Measurements from ENCODE around the gene C2CD5. TPM values are rescaled to one million over a fixed set of nuclear protein-coding genes. Genes with fewer than 3 reads are reported as not detected.
"Not testable (repeated sequence)": the region's sequence is repeated elsewhere in the genome, so short reads cannot be mapped to it uniquely, and the experiment has no call there.

Gene C2CD5
- total RNA-seq, 1 experiment from 2014 or later = 15.9 TPM

- intact Hi-C loops (cut with micrococcal nuclease; ENCODE audit: unreplicated experiment) = no loop called here
- DNase-seq (ENCODE audit: low read depth, low spot score) = no peak
- H3K4me1 ChIP-seq (ENCODE audit: control insufficient read depth, insufficient read depth, low read length) = no peaks in the 10 kb centered on the region
- ATAC-seq = no peak
- CTCF ChIA-PET = no interaction called here
- H3K27ac ChIP-seq (ENCODE audit: low read length) = no peak overlapping the region
- no peak overlapping the region for H3K4me3 ChIP-seq (ENCODE audit: low read depth in 2 of 2, low read length in 2 of 2)
- no peaks in the 10 kb centered on the region for H3K27me3 ChIP-seq (ENCODE audit: control insufficient read depth, insufficient read depth, low read length)
- H3K9me3 ChIP-seq (ENCODE audit: control insufficient read depth, insufficient read depth, low read depth, low read length) = no peaks in the 10 kb centered on the region
- no TSS peak for BruUV-seq (replicated peaks)
- H3K36me3 ChIP-seq (ENCODE audit: control insufficient read depth, insufficient read depth, low read length) = no peaks in the 10 kb centered on the region
- in situ Hi-C loops (cut with HindIII; ENCODE audit: low pct_unique_long_range_greater_than_20kb, low sequenced_read_pairs) = no loop called here
- POLR2A ChIA-PET = no interaction called here
- TF ChIP-seq SIN3A (IDR thresholded peaks at IDR 0.05; ENCODE audit: borderline replicate concordance, insufficient read depth, low read depth, low read length) (no peak), POLR2AphosphoS5 (IDR thresholded peaks at IDR 0.05; ENCODE audit: low read depth, low read length) (no peak), REST (IDR thresholded peaks at IDR 0.05; ENCODE audit: insufficient read depth in 1 of 2, low read depth in 2 of 2, low read length in 1 of 2) (no peak), TCF7L2 (IDR thresholded peaks at IDR 0.05; ENCODE audit: low read depth, low read length) (no peak)
- TF ChIP-seq, protein P1, sequence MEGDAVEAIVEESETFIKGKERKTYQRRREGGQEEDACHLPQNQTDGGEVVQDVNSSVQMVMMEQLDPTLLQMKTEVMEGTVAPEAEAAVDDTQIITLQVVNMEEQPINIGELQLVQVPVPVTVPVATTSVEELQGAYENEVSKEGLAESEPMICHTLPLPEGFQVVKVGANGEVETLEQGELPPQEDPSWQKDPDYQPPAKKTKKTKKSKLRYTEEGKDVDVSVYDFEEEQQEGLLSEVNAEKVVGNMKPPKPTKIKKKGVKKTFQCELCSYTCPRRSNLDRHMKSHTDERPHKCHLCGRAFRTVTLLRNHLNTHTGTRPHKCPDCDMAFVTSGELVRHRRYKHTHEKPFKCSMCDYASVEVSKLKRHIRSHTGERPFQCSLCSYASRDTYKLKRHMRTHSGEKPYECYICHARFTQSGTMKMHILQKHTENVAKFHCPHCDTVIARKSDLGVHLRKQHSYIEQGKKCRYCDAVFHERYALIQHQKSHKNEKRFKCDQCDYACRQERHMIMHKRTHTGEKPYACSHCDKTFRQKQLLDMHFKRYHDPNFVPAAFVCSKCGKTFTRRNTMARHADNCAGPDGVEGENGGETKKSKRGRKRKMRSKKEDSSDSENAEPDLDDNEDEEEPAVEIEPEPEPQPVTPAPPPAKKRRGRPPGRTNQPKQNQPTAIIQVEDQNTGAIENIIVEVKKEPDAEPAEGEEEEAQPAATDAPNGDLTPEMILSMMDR (IDR thresholded peaks at IDR 0.05) = no peak
Measured at GRCh38 chr12:22562036-22563028, 18.0 kb upstream of the C2CD5 start.

DNA sequence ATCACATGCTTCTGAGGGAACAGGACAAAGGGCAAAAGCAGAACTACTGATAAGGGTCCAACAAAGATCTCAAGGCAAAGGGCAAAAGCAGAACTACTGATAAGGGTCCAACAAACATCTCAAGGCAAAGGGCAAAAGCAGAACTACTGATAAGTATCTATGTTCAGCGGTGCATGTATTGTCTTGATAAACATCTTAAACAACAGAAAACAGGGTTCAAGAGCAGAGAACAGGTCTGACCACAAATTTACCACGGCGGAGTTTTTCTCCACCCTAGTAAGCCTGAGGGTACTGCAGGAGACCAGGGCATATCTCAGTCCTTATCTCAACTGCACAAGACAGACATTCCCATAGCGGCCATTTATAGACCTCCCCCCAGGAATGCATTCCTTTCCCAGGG lies 10.4 kb upstream of the C2CD5 start:
- ATAC-seq; H3K36me3 ChIP-seq (ENCODE audit: control insufficient read depth, insufficient read depth, low read length); DNase-seq (ENCODE audit: low read depth, low spot score); H3K27me3 ChIP-seq (ENCODE audit: control insufficient read depth, insufficient read depth, low read length); in situ Hi-C loops (cut with HindIII; ENCODE audit: low pct_unique_long_range_greater_than_20kb, low sequenced_read_pairs); CTCF ChIA-PET; H3K9me3 ChIP-seq (ENCODE audit: control insufficient read depth, insufficient read depth, low read depth, low read length); POLR2A ChIA-PET; intact Hi-C loops (cut with micrococcal nuclease; ENCODE audit: unreplicated experiment); H3K27ac ChIP-seq (ENCODE audit: low read length); H3K4me3 ChIP-seq (ENCODE audit: low read depth in 2 of 2, low read length in 2 of 2); BruUV-seq (replicated peaks); H3K4me1 ChIP-seq (ENCODE audit: control insufficient read depth, insufficient read depth, low read length): not testable (repeated sequence)

- H3K27ac ChIP-seq (ENCODE audit: low read length) = no peak overlapping the region
- H3K4me3 ChIP-seq (ENCODE audit: low read depth in 2 of 2, low read length in 2 of 2) = no peak overlapping the region
- TF ChIP-seq REST (IDR thresholded peaks at IDR 0.05; ENCODE audit: insufficient read depth in 1 of 2, low read depth in 2 of 2, low read length in 1 of 2) (no peak), SIN3A (IDR thresholded peaks at IDR 0.05; ENCODE audit: borderline replicate concordance, insufficient read depth, low read depth, low read length) (no peak), POLR2AphosphoS5 (IDR thresholded peaks at IDR 0.05; ENCODE audit: low read depth, low read length) (no peak), TCF7L2 (IDR thresholded peaks at IDR 0.05; ENCODE audit: low read depth, low read length) (no peak)
- TF ChIP-seq, protein P1 (IDR thresholded peaks at IDR 0.05) = no peak
- no peak for ATAC-seq
- in situ Hi-C loops (cut with HindIII; ENCODE audit: low pct_unique_long_range_greater_than_20kb, low sequenced_read_pairs) (no loop called here), intact Hi-C loops (cut with micrococcal nuclease; ENCODE audit: unreplicated experiment) (no loop called here)
- no TSS peak for BruUV-seq (replicated peaks)
- H3K9me3 ChIP-seq (ENCODE audit: control insufficient read depth, insufficient read depth, low read depth, low read length) = no peaks in the 10 kb centered on the region
- no peaks in the 10 kb centered on the region for H3K4me1 ChIP-seq (ENCODE audit: control insufficient read depth, insufficient read depth, low read length)
- CTCF ChIA-PET = no interaction called here
- no peak for DNase-seq (ENCODE audit: low read depth, low spot score)
- POLR2A ChIA-PET = no interaction called here
- no peaks in the 10 kb centered on the region for H3K27me3 ChIP-seq (ENCODE audit: control insufficient read depth, insufficient read depth, low read length)
- no peaks in the 10 kb centered on the region for H3K36me3 ChIP-seq (ENCODE audit: control insufficient read depth, insufficient read depth, low read length)
Measured at GRCh38 chr12:22551624-22552023, 7.3 kb upstream of the C2CD5 start.
